Measurements from ENCODE around the gene MYO3B.

DNA sequence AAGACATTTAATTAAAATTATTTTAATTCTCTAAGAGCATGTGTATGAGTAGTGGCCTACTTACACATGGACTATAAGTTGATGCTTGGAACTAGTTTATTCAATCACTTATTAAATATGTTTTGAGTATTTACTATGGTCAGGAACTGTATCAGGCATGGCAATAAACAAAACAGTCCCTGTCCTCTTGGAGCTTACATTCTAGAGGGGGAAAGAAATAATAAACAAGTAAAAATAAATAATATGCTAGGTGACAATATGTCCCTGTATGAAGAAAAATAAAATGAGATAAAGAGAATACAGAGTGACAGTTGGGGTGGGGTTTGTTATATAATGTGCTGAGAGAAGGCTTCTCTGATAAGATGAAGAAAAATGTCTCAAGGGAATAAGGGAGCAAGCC lies 74.5 kb downstream of the MYO3B start:
- TF ChIP-seq, protein P1, sequence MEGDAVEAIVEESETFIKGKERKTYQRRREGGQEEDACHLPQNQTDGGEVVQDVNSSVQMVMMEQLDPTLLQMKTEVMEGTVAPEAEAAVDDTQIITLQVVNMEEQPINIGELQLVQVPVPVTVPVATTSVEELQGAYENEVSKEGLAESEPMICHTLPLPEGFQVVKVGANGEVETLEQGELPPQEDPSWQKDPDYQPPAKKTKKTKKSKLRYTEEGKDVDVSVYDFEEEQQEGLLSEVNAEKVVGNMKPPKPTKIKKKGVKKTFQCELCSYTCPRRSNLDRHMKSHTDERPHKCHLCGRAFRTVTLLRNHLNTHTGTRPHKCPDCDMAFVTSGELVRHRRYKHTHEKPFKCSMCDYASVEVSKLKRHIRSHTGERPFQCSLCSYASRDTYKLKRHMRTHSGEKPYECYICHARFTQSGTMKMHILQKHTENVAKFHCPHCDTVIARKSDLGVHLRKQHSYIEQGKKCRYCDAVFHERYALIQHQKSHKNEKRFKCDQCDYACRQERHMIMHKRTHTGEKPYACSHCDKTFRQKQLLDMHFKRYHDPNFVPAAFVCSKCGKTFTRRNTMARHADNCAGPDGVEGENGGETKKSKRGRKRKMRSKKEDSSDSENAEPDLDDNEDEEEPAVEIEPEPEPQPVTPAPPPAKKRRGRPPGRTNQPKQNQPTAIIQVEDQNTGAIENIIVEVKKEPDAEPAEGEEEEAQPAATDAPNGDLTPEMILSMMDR (IDR thresholded peaks at IDR 0.05; ENCODE audit: low read depth, low read length, poor library complexity, severe bottlenecking): no peak
- TF ChIP-seq EZH2phosphoT487 (IDR thresholded peaks at IDR 0.05; ENCODE audit: borderline replicate concordance, low read length): no peak

Data from DOHH2 (cell line).